A549 (cell line): ENCODE results near the gene ZNF644. TPM values are rescaled to one million over a fixed set of nuclear protein-coding genes. Genes with fewer than 3 reads are reported as not detected.
A peak's percentile ranks its signal among the peaks of the same experiment; 100 is the strongest.

ENCODE experiments used
- ATAC-seq, 2 experiments: fragments of 200-7000 bp in 1 of 2; fragments of >200 bp in 1 of 2; cut with Nextera tagmentation in 1 of 2; cut with Tn5 transposase in 1 of 2; 3 replicates each; pipeline versions ENCODE4 v1.8.0 to v1.9.1; 2018 to 2020; ENCODE audit warnings: mild to moderate bottlenecking in 1 of 2, moderate library complexity in 1 of 2
- CTCF ChIA-PET: fragments of 300-600 bp; sonication (Branson Sonifier 250); formaldehyde crosslinking; extraction: SDS; loops from one replicate; lab custom pipeline; 2021; ENCODE audit warnings: antibody characterized with exemption, inconsistent platforms; lab: Yijun Ruan, JAX
- POLR2A ChIA-PET: fragments of 350-600 bp; formaldehyde crosslinking; extraction: SDS; loops from one replicate; lab custom pipeline; 2021; ENCODE audit warnings: antibody characterized with exemption, inconsistent platforms; lab: Yijun Ruan, JAX
- DNase-seq, 2 experiments: peaks; one replicate each; pipeline versions ENCODE4 v3.0.0 to v3.0.0-alpha.2; 2011 to 2016; ENCODE audit warnings: low read depth in 1 of 2, low spot score in 1 of 2
- FAIRE-seq: peaks from 2 replicates; lab custom pipeline; 2011; peaks lifted over from hg19 to GRCh38; lab: Jason Lieb, UNC
- H3K27ac ChIP-seq, 2 experiments: fragments of >200 bp; sonication (Bioruptor Twin); formaldehyde crosslinking; 3 replicates each; pipeline ENCODE4 v1.5.1; 2016 to 2017
- H3K4me1 ChIP-seq: fragments of >200 bp; sonication (Bioruptor Twin); formaldehyde crosslinking; 3 replicates; pipeline ENCODE4 v1.6.1; 2016
- H3K4me2 ChIP-seq: fragments of >200 bp; sonication (Bioruptor Twin); formaldehyde crosslinking; 3 replicates; pipeline ENCODE4 v1.6.1; 2016
- H3K4me3 ChIP-seq: fragments of >200 bp; sonication (Bioruptor Twin); formaldehyde crosslinking; 3 replicates; pipeline ENCODE4 v1.5.1; 2016
- H3K9me3 ChIP-seq: fragments of >200 bp; sonication (Bioruptor Twin); formaldehyde crosslinking; 3 replicates; pipeline ENCODE4 v1.6.1; 2016
- ATOH8 ChIP-seq: fragments of 250-450 bp; sonication (Bioruptor Pico); IDR thresholded peaks from 2 replicates; pipeline ENCODE4 v1.5.0; 2020; ENCODE audit warnings: low read depth, mild to moderate bottlenecking, moderate library complexity
- BHLHE40 ChIP-seq: IDR thresholded peaks from 2 replicates; pipeline ENCODE4 v1.6.1; 2012; ENCODE audit warnings: low read depth, low read length, inconsistent platforms
- CBX8 ChIP-seq: fragments of 200-600 bp; sonication (generic); IDR thresholded peaks from 2 replicates; pipeline ENCODE4 v1.6.1; 2016
- CEBPB ChIP-seq, 2 experiments: fragments of >200 bp in 1 of 2; sonication (Bioruptor Twin) in 1 of 2; formaldehyde crosslinking in 1 of 2; IDR thresholded peaks; 2 replicates each; pipeline ENCODE4 v1.6.1; 2012 to 2016
- CHD2 ChIP-seq: fragments of 150-350 bp; IDR thresholded peaks from 2 replicates; pipeline ENCODE4 v1.6.1; 2014; ENCODE audit warnings: low read length; ENCODE audit not compliant: partially characterized antibody
- CTCF ChIP-seq: fragments of >200 bp; sonication (Bioruptor Twin); formaldehyde crosslinking; IDR thresholded peaks from 3 replicates; pipeline ENCODE4 v1.5.1; 2016
- EHF ChIP-seq: fragments of 250-450 bp; sonication (Bioruptor Pico); IDR thresholded peaks from 2 replicates; pipeline ENCODE4 v1.5.0; 2020; ENCODE audit warnings: mild to moderate bottlenecking
- EHMT2 ChIP-seq: fragments of 200-600 bp; sonication (generic); IDR thresholded peaks from 2 replicates; pipeline ENCODE4 v1.6.1; 2016; ENCODE audit warnings: antibody characterized with exemption, low read depth, mild to moderate bottlenecking, moderate library complexity
- EP300 ChIP-seq, 2 experiments: fragments of >200 bp; sonication (Bioruptor Twin); formaldehyde crosslinking; IDR thresholded peaks; 2 replicates in 1 of 2; 3 replicates in 1 of 2; pipeline ENCODE4 v1.6.1; 2016 to 2017
- ESRRA ChIP-seq: fragments of 150-350 bp; IDR thresholded peaks from 2 replicates; pipeline ENCODE4 v1.6.1; 2014; ENCODE audit warnings: mild to moderate bottlenecking, low read length, borderline replicate concordance
- FOXS1 ChIP-seq: fragments of 250-450 bp; sonication (Bioruptor Pico); IDR thresholded peaks from 2 replicates; pipeline ENCODE4 v1.5.0; 2020; ENCODE audit warnings: mild to moderate bottlenecking, moderate library complexity
- GATA3 ChIP-seq: IDR thresholded peaks from 2 replicates; pipeline ENCODE4 v1.6.1; 2012; ENCODE audit warnings: borderline replicate concordance
- HDAC2 ChIP-seq: fragments of 200-600 bp; sonication (generic); IDR thresholded peaks from 2 replicates; pipeline ENCODE4 v1.6.1; 2016
- HEYL ChIP-seq: fragments of 250-450 bp; sonication (Bioruptor Pico); IDR thresholded peaks from 2 replicates; pipeline ENCODE4 v1.8.0; 2021; ENCODE audit warnings: mild to moderate bottlenecking, moderate library complexity
- HOXA7 ChIP-seq: fragments of 250-450 bp; sonication (Bioruptor Pico); IDR thresholded peaks from 2 replicates; pipeline ENCODE4 v1.5.0; 2020; ENCODE audit warnings: mild to moderate bottlenecking, moderate library complexity
- MAX ChIP-seq: IDR thresholded peaks from 2 replicates; pipeline ENCODE4 v1.6.1; 2012
- MYC ChIP-seq: IDR thresholded peaks from 2 replicates; pipeline ENCODE4 v1.6.1; 2012; ENCODE audit warnings: mild to moderate bottlenecking, inconsistent platforms, low read length, improper control_type of control experiment, borderline replicate concordance
- NR3C1 ChIP-seq: fragments of >200 bp; sonication (Bioruptor Twin); formaldehyde crosslinking; IDR thresholded peaks from 3 replicates; pipeline ENCODE4 v1.6.1; 2017
- PHF8 ChIP-seq: fragments of 200-600 bp; sonication (generic); IDR thresholded peaks from 2 replicates; pipeline ENCODE4 v1.6.1; 2016; ENCODE audit warnings: low read depth, mild to moderate bottlenecking, antibody characterized with exemption, moderate library complexity, borderline replicate concordance
- RARB ChIP-seq: fragments of 250-450 bp; sonication (Bioruptor Pico); IDR thresholded peaks from 2 replicates; pipeline ENCODE4 v1.8.0; 2021; ENCODE audit warnings: mild to moderate bottlenecking, moderate library complexity
- RFX5 ChIP-seq: fragments of 450-650 bp; IDR thresholded peaks from 2 replicates; pipeline ENCODE4 v1.7.1; 2014; ENCODE audit warnings: antibody characterized with exemption, mild to moderate bottlenecking, moderate library complexity
- SREBF2 ChIP-seq: fragments of 450-650 bp; IDR thresholded peaks from 2 replicates; pipeline ENCODE4 v1.6.1; 2014; ENCODE audit warnings: mild to moderate bottlenecking, moderate library complexity
- USF2 ChIP-seq: fragments of 450-650 bp; IDR thresholded peaks from 2 replicates; pipeline ENCODE4 v1.6.1; 2014; ENCODE audit warnings: antibody characterized with exemption
- ZC3H11A ChIP-seq: fragments of 450-650 bp; IDR thresholded peaks from 2 replicates; pipeline ENCODE4 v1.6.1; 2014; ENCODE audit warnings: antibody characterized with exemption, mild to moderate bottlenecking
- ZFP36 ChIP-seq: fragments of 450-650 bp; IDR thresholded peaks from 2 replicates; pipeline ENCODE4 v1.6.1; 2014; ENCODE audit warnings: borderline replicate concordance; ENCODE audit not compliant: partially characterized antibody
- ZNF302 ChIP-seq: fragments of 250-450 bp; sonication (Bioruptor Pico); IDR thresholded peaks from 2 replicates; pipeline ENCODE4 v1.9.0; 2021; ENCODE audit warnings: inconsistent platforms, mild to moderate bottlenecking, moderate library complexity
- WGBS: methylation state at CpG from one replicate; pipeline ENCODE4 v1.1.6; 2017; ENCODE audit errors: missing lambda C conversion rate; 5-methylcytosine and 5-hydroxymethylcytosine counted together
- polyA plus RNA-seq, 4 experiments: library from polyadenylated mRNA; depleted of rRNA in 3 of 4; stranded (reverse); fragments of >200 nt; fragmentation: RNase III in 1 of 4; extraction: RNeasy Plus Mini Kit Qiagen cat#74134 plus additional on column Dnase treatment in 1 of 4; gene quantifications; 2 replicates in 3 of 4; 3 replicates in 1 of 4; pipeline ENCODE4 v1.2.3, GENCODE V29; 2011 to 2017

ZNF644 gene
- polyA plus RNA-seq, 2 of the 4 experiments (the other 2 are of a cell fraction): 14.8 to 24.9 TPM

GRCh38 chr1:90922202-90922601 is 99.6 kb downstream of the ZNF644 start:
- Histone ChIP-seq H3K4me3 (no peak overlapping the region), H3K4me1 (peaks cover 27% of the 10 kb centered on the region)
- POLR2A ChIA-PET: no interaction called here
- TF ChIP-seq ESRRA (no peak), EHMT2 (no peak), CBX8 (no peak), HDAC2 (no peak), RFX5 (no peak), RARB (CRISPR knock-in tag) (no peak), PHF8 (no peak), FOXS1 (no peak), BHLHE40 (no peak)
- TF ChIP-seq, all 56 proteins: peak for 0
- no peak for FAIRE-seq
- H3K4me2 ChIP-seq: no peak overlapping the region
- WGBS: 81% methylated on average over 3 of the region's 3 CpGs
- H3K27ac ChIP-seq: no peak overlapping the region
- no peak for DNase-seq
- no peaks in the 10 kb centered on the region for H3K9me3 ChIP-seq
- no peak for ATAC-seq
- CTCF ChIA-PET: no interaction called here

- DNase-seq (no peak), FAIRE-seq (no peak), ATAC-seq (no peak)
- Histone ChIP-seq H3K9me3 (no peaks in the 10 kb centered on the region), H3K27ac (no peak overlapping the region), H3K4me1 (peaks cover 17% of the 10 kb centered on the region; the same call in 2 of the 3 replicates), H3K4me3 (no peak overlapping the region), H3K4me2 (no peak overlapping the region)
- WGBS: 89% methylated on average over 1 of the region's 1 CpG
- CTCF ChIA-PET: no interaction called here
- no peak for TF ChIP-seq SREBF2
- no peak for TF ChIP-seq USF2
- TF ChIP-seq HOXA7 (CRISPR knock-in tag): no peak
- TF ChIP-seq BHLHE40: no peak
- TF ChIP-seq NR3C1: no peak
- no peak for TF ChIP-seq CEBPB (IDR thresholded peaks at IDR 0.05)
- no peak for TF ChIP-seq CTCF
- POLR2A ChIA-PET: no interaction called here
These were observed 101.9 kb downstream of the ZNF644 start for GRCh38 chr1:90919900-90920299.

- no peak for FAIRE-seq
- Histone ChIP-seq H3K4me3 (no peak overlapping the region), H3K27ac (no peak overlapping the region), H3K4me2 (peak overlapping the region; percentile 30; the same call in 1 of the 3 replicates), H3K4me1 (peaks cover 17% of the 10 kb centered on the region; the same call in 2 of the 3 replicates), H3K9me3 (no peaks in the 10 kb centered on the region)
- POLR2A ChIA-PET: no interaction called here
- WGBS: 63% methylated on average over 1 of the region's 1 CpG
- no peak for DNase-seq
- CTCF ChIA-PET: interaction anchor here (1.1 kb wide), 1 partner anchor 17 kb away, joined by 3 read pairs; no protein-coding TSS in a partner anchor
- TF ChIP-seq GATA3: no peak
- no peak for ATAC-seq
These were observed 102.6 kb downstream of the ZNF644 start for GRCh38 chr1:90919190-90919719.

- FAIRE-seq (no peak), ATAC-seq (no peak), DNase-seq (no peak)
- H3K4me2 ChIP-seq: no peak overlapping the region
- ChIA-PET CTCF (no interaction called here), POLR2A (no interaction called here)
- WGBS: 94% methylated on average over 1 of the region's 1 CpG
- no peak overlapping the region for H3K4me3 ChIP-seq
- no peaks in the 10 kb centered on the region for H3K4me1 ChIP-seq
- no peak overlapping the region for H3K27ac ChIP-seq
- no peaks in the 10 kb centered on the region for H3K9me3 ChIP-seq
- TF ChIP-seq ZNF302 (no peak), HOXA7 (CRISPR knock-in tag) (no peak), MAX (no peak), NR3C1 (no peak), ZFP36 (no peak), EHF (CRISPR knock-in tag) (no peak), EP300 (IDR thresholded peaks at IDR 0.05) (no peak), GATA3 (no peak), MYC (no peak), CEBPB (IDR thresholded peaks at IDR 0.05) (no peak), HEYL (CRISPR knock-in tag) (no peak), ZC3H11A (no peak), SREBF2 (no peak), CHD2 (no peak), EHMT2 (no peak), USF2 (no peak), ATOH8 (no peak)
These were observed 110.5 kb downstream of the ZNF644 start for GRCh38 chr1:90911353-90911752.
